Spinal cord (tissue), 10 donors: ENCODE data around the gene CHIC2. TPM values are rescaled to one million over a fixed set of nuclear protein-coding genes. Genes with fewer than 3 reads are reported as not detected.
A peak's percentile ranks its signal among the peaks of the same experiment; 100 is the strongest.

ENCODE experiments used
- DNase-seq, 6 donors: peaks; one replicate each; pipeline versions ENCODE4 v3.0.0 to v3.0.0-alpha.2; 2013 to 2015; ENCODE audit warnings: low spot score in 6 of 6, low read depth in 4 of 6
- H3K27ac ChIP-seq: one replicate; pipeline ENCODE4 v1.5.1; 2013; ENCODE audit warnings: low read depth, low read length, control low read depth
- H3K27me3 ChIP-seq: one replicate; pipeline ENCODE4 v1.6.1; 2013; ENCODE audit warnings: low read length; ENCODE audit not compliant: control insufficient read depth, insufficient read depth
- H3K36me3 ChIP-seq: one replicate; pipeline ENCODE4 v1.6.1; 2013; ENCODE audit warnings: low read length; ENCODE audit not compliant: control insufficient read depth, insufficient read depth
- H3K4me1 ChIP-seq: one replicate; pipeline ENCODE4 v1.6.1; 2013; ENCODE audit warnings: low read length; ENCODE audit not compliant: control insufficient read depth, insufficient read depth
- H3K4me3 ChIP-seq: one replicate; pipeline ENCODE4 v1.5.1; 2013; ENCODE audit warnings: low read depth, low read length, control low read depth
- H3K9me3 ChIP-seq: one replicate; pipeline ENCODE4 v1.6.1; 2013; ENCODE audit warnings: low read length; ENCODE audit not compliant: control insufficient read depth, insufficient read depth
- WGBS: methylation state at CpG from one replicate; pipeline ENCODE4 v1.1.5; 2013; ENCODE audit warnings: missing lambda C conversion rate; ENCODE audit not compliant: insufficient coverage; 5-methylcytosine and 5-hydroxymethylcytosine counted together
- polyA plus RNA-seq, 2 donors: library from polyadenylated mRNA; unstranded; fragments of 120-200 nt; gene quantifications; one replicate each; pipeline ENCODE4 v1.2.1, GENCODE V29; 2013; ENCODE audit not compliant: insufficient read length in 2 of 2
- total RNA-seq, 2 donors: library from RNA; depleted of rRNA in 1 of 2; stranded (reverse); fragments of 120-200 nt in 1 of 2; fragments of >200 nt in 1 of 2; gene quantifications; one replicate each; pipeline versions ENCODE4 v1.2.3 to v1.2.4, GENCODE V29; 2013 to 2014
- donor health status: healthy.

The CHIC2 gene
- total and polyA plus RNA-seq, 4 donors, result 21.0 to 39.5 (median 27.5) TPM

DNA sequence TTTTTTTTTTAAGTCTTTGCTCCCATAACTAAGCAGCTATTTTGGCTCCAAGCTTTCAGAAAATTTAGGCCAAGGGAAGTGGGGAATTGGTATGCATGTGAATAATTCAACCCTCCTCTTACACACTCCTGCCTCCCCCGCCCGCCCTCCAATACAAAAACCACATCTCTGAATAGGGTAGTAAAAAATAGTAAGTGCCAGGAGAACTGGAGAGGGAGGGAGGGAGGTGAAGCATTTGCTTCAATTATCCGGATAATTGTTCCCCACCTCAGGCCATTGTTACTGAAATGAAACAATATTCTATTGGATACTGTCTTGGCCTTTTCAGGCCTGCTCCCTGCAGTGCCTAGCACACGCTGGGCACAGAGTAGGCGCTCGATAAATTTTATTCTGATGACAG lies 30.0 kb upstream of the CHIC2 start:
- DNase-seq, result no peak
- Histone ChIP-seq H3K4me3 (no peak overlapping the region), H3K9me3 (no peaks in the 10 kb centered on the region), H3K4me1 (peaks cover 28% of the 10 kb centered on the region), H3K27ac (no peak overlapping the region), H3K27me3 (peaks cover 92% of the 10 kb centered on the region), H3K36me3 (no peaks in the 10 kb centered on the region)
- 20% methylated on average over 1 of the region's 6 CpGs for WGBS

DNA sequence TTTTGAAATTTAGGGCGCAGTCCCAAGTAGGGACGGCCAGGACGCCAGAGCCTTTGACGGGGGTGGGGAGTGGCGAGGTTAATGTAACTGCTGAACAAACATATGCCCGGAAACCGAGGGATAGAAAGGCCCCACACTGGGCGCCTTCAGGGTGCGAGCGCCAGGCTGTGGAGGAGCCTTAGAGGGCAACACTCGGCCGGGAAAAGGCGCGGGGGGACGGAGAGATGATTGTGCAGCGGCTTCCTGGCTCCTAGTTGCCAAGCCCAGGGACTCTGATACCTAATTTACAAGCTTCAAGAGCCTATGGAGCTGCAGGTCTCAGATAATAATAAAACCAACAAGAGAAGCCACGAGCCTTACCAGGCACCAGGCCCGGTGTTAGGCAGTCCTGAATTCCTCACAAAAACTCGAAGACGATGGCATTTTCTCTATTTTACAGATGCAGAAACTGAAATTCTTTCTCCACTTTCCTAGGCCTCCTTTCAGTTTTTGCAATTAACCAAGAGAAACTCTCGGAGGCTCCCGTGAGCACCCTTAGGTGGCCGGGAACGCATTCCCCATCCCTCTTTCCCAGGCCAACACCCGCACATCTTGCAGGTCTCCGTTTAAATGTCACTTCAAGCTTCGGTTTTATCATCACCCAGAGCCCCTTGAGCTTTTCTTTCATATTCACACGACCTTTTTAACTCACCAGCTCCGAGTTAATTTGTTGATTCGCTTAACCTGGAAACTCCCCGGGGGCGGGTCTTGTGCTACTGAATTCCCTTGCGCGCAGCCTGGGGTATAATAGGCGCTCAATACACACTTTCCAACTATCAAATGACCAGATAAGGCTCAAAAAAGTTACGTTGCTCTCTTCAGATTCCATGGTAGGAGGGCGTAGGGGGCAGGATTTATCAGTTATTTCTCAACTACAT lies 29.2 kb upstream of the CHIC2 start:
- Histone ChIP-seq H3K36me3 (no peaks in the 10 kb centered on the region), H3K9me3 (no peaks in the 10 kb centered on the region), H3K27ac (no peak overlapping the region), H3K4me1 (peaks cover 25% of the 10 kb centered on the region), H3K4me3 (no peak overlapping the region), H3K27me3 (peaks cover 89% of the 10 kb centered on the region)
- peak in 1 of 6 donors; percentile 10 for DNase-seq
- 31% methylated on average over 33 of the region's 37 CpGs for WGBS

DNA sequence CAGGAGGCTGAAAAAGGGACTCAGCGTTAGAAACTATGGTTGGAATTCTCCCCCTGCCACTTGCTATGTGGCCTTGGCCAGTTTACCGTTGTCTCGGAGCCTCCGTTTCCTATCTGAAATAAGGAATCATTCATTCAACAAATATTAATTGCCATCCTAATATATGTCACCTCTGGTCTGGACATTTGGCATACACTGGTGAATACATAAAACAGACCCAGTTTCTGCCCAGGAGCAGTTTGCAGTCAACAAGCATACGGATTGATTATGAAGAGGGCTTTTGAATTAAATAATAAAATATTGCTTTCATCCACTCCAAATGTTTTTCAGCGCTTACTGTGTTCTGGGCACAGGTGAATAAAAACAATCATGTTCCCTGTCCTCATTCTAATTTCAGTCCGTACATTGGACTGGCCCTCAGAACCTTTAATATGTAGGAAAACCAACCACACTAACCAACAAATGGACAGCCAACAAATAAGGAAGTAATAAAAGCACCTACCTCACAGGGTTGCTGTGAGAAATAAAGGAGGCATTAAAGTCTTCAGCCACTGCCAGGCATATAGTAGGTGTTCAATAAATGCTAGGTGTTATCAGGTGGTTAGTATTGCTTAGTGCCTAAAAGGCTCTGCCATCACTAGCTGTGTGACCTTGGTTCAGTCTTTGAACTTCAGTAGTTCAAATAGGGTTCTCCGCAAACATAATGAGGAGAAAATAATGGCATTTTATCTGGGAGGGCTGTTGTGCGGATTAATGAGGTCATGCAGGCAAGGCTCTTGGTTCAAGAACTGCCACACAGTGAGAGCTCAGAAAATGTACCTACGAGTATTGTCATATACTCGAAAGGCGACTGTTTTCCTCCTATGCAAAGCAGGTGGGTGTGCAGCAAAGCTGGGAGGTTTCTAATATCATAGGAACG lies 28.3 kb upstream of the CHIC2 start:
- 41% methylated on average over 6 of the region's 13 CpGs for WGBS
- H3K27ac ChIP-seq, result no peak overlapping the region
- no peaks in the 10 kb centered on the region for H3K36me3 ChIP-seq
- H3K4me1 ChIP-seq, result peaks cover 25% of the 10 kb centered on the region
- H3K4me3 ChIP-seq, result peak overlapping the region; percentile 56
- H3K27me3 ChIP-seq, result peaks cover 82% of the 10 kb centered on the region
- no peaks in the 10 kb centered on the region for H3K9me3 ChIP-seq
- DNase-seq, result no peak

DNA sequence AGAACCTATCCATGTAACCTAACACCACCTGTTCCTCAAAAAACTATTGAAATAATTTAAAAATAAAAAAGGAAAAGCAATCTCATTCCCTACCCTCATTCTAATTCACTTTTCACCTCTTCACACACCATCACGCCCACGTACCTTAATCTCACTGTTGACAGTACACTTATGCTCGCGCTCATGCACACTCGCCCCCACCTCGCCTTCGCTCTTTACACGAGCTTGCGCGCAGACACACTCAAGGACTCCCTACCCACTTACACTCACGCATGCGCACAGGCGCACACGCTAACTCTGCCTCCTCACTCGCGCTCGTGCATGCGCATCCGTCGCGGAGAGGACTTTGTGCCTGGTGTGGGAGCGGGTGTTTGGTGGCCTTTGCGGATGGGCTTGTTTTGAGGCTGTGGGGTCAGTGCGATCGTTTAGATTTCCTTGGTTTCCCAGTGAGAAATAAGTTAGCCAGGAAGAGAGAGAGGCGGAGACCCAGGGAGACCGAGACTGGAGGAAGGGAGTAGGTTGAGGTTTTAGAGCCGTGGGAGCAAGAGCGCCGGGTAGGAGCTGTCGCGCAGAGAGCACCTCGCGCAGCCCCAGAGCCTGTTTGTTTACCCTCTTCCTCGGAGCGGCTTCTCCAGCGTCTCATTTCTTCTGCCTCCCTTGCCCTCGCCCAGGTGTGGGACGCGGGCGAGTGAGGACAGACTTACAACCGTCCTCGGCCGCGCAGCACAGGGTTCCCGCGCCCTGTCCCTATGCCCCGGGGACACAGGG lies 27.4 kb upstream of the CHIC2 start:
- 1% methylated on average over 36 of the region's 48 CpGs for WGBS

DNA sequence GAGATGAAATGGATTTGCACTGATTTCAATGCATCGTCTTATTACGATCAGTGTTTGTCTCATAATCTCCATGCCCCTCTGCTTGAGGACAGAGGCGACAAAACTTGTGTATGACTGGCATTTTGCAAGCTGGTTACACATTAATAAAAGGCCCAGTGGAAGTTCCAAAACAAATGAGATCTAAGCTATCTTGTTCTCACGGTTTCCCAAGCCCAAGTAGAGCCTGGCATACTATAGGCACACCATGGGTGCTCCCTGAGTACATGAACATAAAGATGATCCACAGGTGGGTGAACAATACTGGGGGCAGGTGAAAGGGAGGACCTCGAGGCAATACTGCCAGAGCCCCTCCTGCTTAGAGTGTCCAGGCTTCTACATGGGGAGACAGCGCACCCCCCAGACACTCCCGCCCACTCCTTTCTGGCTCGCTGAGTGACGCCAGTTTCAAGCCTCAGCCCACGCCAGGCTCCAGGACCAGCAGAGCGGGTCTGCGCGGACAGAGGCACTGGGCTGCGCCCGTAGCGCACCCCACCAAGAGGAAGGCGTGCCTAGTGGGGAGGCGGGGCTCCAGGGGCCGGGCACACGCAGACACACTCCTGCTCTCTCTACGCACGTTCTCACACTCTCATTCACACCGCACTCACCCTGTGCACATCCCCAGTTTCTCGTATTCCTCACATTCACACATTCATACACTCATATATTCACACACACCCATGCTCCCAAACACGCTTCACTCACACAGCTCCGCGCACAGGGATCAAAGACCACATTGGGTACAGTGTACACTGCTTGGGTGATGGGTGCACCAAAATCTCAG lies 26.6 kb upstream of the CHIC2 start:
- WGBS, result 17% methylated on average over 27 of the region's 27 CpGs

More for the DNA sequence above, 27.4 kb upstream of the CHIC2 start:
- Histone ChIP-seq H3K36me3 (no peaks in the 10 kb centered on the region), H3K4me1 (peaks cover 25% of the 10 kb centered on the region), H3K9me3 (no peaks in the 10 kb centered on the region), H3K4me3 (peak overlapping the region; percentile 56), H3K27me3 (peaks cover 76% of the 10 kb centered on the region), H3K27ac (no peak overlapping the region)
- DNase-seq, result peak in 5 of 6 donors; percentile 72 to 97 (median 83)

DNA sequence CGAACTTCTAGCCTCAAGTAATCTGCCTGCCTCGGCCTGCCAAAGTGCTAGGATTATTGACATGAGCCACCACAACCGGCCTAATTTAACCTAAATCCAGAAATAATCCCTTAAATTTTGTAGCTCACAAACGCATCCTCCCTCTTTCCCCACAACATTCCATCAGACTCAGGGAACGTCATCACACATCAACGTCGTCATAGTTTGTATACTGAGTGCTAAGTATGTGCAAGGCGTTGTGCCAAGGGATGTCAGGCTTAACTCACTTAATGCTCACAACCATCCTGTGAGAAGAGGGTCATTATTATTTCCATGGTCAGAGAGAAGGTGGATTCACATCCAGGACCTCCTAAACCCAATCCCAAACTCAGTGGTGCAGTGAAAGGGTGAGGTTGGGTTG lies 26.0 kb upstream of the CHIC2 start:
- H3K9me3 ChIP-seq, result no peaks in the 10 kb centered on the region
- H3K4me3 ChIP-seq, result no peak overlapping the region
- H3K4me1 ChIP-seq, result peaks cover 19% of the 10 kb centered on the region
- 94% methylated on average over 3 of the region's 8 CpGs for WGBS
- DNase-seq, result no peak
- H3K36me3 ChIP-seq, result no peaks in the 10 kb centered on the region
- H3K27ac ChIP-seq, result no peak overlapping the region
- peaks cover 62% of the 10 kb centered on the region for H3K27me3 ChIP-seq

More for the DNA sequence above, 26.6 kb upstream of the CHIC2 start:
- peak overlapping the region; percentile 56 for H3K4me3 ChIP-seq
- no peaks in the 10 kb centered on the region for H3K36me3 ChIP-seq
- peak in 1 of 6 donors; percentile 29 for DNase-seq
- peaks cover 22% of the 10 kb centered on the region for H3K4me1 ChIP-seq
- H3K9me3 ChIP-seq, result no peaks in the 10 kb centered on the region
- H3K27me3 ChIP-seq, result peaks cover 68% of the 10 kb centered on the region
- no peak overlapping the region for H3K27ac ChIP-seq

DNA sequence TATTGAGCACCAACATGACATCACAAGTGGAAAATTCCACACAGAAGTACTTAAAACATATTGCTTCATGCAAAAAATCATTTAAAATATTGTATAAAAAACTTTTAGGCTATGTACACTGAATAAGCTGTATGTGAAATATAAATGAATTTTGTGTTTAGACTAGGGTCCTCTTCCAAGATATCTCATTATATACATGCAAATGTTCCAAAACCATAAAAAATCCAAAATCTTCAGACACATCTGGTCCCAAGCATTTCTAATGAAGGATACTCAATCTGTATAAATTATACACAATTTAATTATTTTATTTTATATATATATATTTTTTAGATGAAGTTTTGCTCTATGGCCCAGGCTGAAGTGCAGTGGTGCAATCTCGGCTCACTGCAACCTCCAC lies 25.5 kb upstream of the CHIC2 start:
- Histone ChIP-seq H3K27ac (no peak overlapping the region), H3K4me1 (peaks cover 16% of the 10 kb centered on the region), H3K36me3 (no peaks in the 10 kb centered on the region), H3K27me3 (peaks cover 57% of the 10 kb centered on the region), H3K9me3 (no peaks in the 10 kb centered on the region), H3K4me3 (no peak overlapping the region)
- no CpG with 5 or more reads among the region's 1 CpG for WGBS
- no peak for DNase-seq

DNA sequence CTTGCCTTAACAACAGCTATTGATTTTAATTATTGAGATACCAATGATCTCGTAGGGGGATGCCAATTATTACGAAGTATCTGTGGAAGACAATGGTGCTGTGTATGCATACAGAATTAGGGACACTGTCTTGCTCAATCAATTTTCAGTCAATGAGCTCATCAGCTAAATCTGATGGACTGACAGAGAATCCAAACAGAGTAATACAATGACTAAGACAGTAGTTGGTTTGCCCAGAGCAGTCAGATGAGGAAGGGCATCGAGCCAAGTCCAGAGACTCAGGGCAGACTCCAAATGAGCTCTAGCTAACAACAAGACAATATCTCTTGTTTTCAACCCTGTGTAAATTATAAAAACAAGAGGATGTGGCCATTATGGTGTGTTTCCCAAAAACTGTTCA lies 20.9 kb upstream of the CHIC2 start:
- H3K27me3 ChIP-seq, result peaks cover 11% of the 10 kb centered on the region
- H3K4me1 ChIP-seq, result no peaks in the 10 kb centered on the region
- no peak overlapping the region for H3K27ac ChIP-seq
- 38% methylated on average over 1 of the region's 3 CpGs for WGBS
- no peaks in the 10 kb centered on the region for H3K36me3 ChIP-seq
- no peaks in the 10 kb centered on the region for H3K9me3 ChIP-seq
- DNase-seq, result peak in 1 of 6 donors; percentile 59
- H3K4me3 ChIP-seq, result no peak overlapping the region
